Measurements from ENCODE around the gene MATK.

DNA sequence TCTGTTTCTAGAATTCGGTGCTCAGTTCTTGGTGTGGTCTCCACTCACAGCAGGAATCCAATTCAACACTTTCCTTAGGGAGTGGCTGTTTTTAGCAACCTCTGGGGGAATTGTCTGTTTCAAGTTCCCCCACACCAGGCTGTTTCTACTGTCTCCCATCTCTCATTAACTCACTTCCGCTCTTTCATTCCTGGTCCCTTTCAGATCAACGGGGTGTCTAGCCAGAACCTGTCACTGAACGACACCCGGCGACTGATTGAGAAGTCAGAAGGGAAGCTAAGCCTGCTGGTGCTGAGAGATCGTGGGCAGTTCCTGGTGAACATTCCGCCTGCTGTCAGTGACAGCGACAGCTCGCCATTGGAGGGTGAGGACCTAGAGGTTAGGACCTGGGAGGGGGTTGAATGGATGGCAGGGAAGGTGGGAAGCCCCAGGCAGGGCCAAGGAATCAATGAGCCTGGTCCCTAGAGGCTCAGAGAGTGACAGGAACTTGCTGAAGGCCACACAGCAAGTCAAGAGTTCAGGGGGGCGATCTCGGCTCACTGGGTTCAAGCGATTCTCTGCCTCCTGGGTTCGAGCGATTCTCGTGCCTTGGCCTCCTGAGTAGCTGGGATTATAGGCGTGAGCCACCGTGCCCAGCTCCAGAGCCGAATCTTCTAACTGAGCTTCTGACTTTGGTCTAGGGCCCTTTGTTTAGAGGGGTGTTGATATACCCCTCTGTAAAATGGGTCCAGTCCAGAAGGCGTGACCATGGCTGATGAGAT is 52.5 kb downstream of the MATK start:
- TF ChIP-seq, protein P1, sequence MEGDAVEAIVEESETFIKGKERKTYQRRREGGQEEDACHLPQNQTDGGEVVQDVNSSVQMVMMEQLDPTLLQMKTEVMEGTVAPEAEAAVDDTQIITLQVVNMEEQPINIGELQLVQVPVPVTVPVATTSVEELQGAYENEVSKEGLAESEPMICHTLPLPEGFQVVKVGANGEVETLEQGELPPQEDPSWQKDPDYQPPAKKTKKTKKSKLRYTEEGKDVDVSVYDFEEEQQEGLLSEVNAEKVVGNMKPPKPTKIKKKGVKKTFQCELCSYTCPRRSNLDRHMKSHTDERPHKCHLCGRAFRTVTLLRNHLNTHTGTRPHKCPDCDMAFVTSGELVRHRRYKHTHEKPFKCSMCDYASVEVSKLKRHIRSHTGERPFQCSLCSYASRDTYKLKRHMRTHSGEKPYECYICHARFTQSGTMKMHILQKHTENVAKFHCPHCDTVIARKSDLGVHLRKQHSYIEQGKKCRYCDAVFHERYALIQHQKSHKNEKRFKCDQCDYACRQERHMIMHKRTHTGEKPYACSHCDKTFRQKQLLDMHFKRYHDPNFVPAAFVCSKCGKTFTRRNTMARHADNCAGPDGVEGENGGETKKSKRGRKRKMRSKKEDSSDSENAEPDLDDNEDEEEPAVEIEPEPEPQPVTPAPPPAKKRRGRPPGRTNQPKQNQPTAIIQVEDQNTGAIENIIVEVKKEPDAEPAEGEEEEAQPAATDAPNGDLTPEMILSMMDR (IDR thresholded peaks at IDR 0.05): no peak
- TF ChIP-seq CBFB (CRISPR knock-in tag; IDR thresholded peaks at IDR 0.05; ENCODE audit: low read depth) (no peak), TCF7 (CRISPR knock-in tag; IDR thresholded peaks at IDR 0.05; ENCODE audit: low read depth) (no peak)
